ENCODE data around the gene LPCAT3. TPM values are rescaled to one million over a fixed set of nuclear protein-coding genes. Genes with fewer than 3 reads are reported as not detected.
A peak's percentile ranks its signal among the peaks of the same experiment; 100 is the strongest.

Gene LPCAT3
- total RNA-seq, 1 experiment from 2014 or later = 56.6 TPM

DNA sequence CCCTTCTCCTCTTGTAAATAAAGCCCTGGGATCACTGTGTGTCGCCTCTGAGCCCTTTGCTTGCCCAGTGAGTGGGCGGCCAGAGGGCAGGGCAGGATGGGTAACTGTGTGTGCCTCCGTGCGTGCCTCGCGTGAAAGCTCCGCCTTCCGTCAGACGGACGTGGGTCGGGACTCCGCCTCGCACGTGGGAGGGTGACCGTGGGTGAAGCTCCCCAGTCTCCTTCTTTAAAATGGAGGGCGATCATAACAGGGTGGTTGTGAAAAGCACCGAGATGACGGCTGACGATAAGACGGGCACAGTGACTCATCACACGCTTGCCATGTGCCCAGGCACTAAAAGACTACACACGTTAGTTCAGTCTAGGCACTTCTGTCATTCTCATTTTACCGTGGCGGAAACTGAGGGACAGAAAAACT lies 57.0 kb downstream of the LPCAT3 start:
- peak; percentile 67 for DNase-seq (ENCODE audit: low spot score)
- Histone ChIP-seq H3K27me3 (replicated peaks; ENCODE audit: insufficient read depth, low read depth, low read length, poor library complexity) (no peaks in the 10 kb centered on the region), H3K4me1 (ENCODE audit: insufficient read depth, low read length, poor library complexity, severe bottlenecking) (peaks cover 40% of the 10 kb centered on the region), H3K27ac (ENCODE audit: low read depth, low read length, poor library complexity, severe bottlenecking) (peak overlapping the region; percentile 96), H3K4me3 (ENCODE audit: low read depth, low read length, poor library complexity, severe bottlenecking) (peak overlapping the region; percentile 35), H3K36me3 (ENCODE audit: insufficient read depth, low read length, poor library complexity, severe bottlenecking) (peaks cover 19% of the 10 kb centered on the region), H3K9me3 (ENCODE audit: low read depth, low read length, poor library complexity, severe bottlenecking) (no peaks in the 10 kb centered on the region)
- intact Hi-C loops (cut with micrococcal nuclease; ENCODE audit: unreplicated experiment) = loop anchor here (10.0 kb wide), 1 partner anchor 196 kb away; the partner anchor contains the start of gene PTMS
- BruUV-seq (replicated peaks) = no TSS peak
- CTCF ChIA-PET = interaction anchor here (0.5 to 1.2 kb wide), 4 partner anchors 10 to 427 kb away, joined by 3 to 4 read pairs (median 3); partner anchors contain the start of genes C12orf57, GAPDH, PTPN6 and RNU7-1
- POLR2A ChIA-PET (ENCODE audit: low non-redundant PET) = interaction anchor here (2.5 kb wide), 1 partner anchor 17 kb away, joined by 19 read pairs; the partner anchor contains the start of genes C12orf57 and RNU7-1
- no peak for TF ChIP-seq CTCF (conservative IDR thresholded peaks at IDR 0.05; ENCODE audit: low read depth, low read length)
- TF ChIP-seq EZH2 (IDR thresholded peaks at IDR 0.05; ENCODE audit: borderline replicate concordance, low read depth, low read length, poor library complexity, severe bottlenecking) = no peak

DNA sequence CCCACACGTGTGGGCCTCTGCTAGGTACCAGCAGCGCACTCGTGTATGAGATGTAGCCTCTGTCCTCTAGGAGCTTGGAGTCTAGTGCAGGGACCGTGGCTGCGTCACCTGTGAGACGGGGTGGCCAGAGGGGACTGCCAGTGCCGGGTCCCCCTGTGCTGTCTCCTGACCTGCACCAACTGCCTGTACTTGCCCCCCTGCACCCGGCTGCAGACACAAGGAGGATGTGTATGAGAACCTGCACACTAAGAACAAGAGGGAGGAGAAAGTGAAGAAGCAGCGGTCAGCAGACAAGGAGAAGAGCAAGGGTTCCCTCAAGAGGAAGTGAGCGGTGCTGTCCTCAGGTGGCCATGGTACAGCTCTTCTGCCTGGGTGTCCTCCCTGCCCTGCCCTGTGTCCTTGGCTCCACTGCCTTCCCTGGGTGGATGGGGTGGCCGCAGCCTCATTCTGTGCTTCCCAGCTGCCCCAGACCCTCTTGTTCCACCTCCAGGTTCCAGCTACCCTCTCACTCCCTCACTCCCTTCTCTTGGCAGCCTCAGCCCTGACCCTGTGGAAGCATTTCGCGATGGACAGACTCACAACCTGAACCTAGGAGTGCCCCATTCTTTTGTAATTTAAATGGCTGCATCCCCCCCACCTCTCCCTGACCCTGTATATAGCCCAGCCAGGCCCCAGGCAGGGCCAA lies 57.5 kb downstream of the LPCAT3 start:
- H3K9me3 ChIP-seq (ENCODE audit: low read depth, low read length, poor library complexity, severe bottlenecking) = no peaks in the 10 kb centered on the region
- H3K36me3 ChIP-seq (ENCODE audit: insufficient read depth, low read length, poor library complexity, severe bottlenecking) = peaks cover 13% of the 10 kb centered on the region
- no peak for DNase-seq (ENCODE audit: low spot score)
- no peaks in the 10 kb centered on the region for H3K27me3 ChIP-seq (replicated peaks; ENCODE audit: insufficient read depth, low read depth, low read length, poor library complexity)
- peak overlapping the region; percentile 35 for H3K4me3 ChIP-seq (ENCODE audit: low read depth, low read length, poor library complexity, severe bottlenecking)
- BruUV-seq (replicated peaks) = no TSS peak
- ChIA-PET CTCF (interaction anchor here (1.1 kb wide), 1 partner anchor 17 kb away, joined by 3 read pairs; the partner anchor contains the start of genes C12orf57 and RNU7-1), POLR2A (ENCODE audit: low non-redundant PET) (interaction anchor here (0.6 to 2.5 kb wide), 2 partner anchors 17 to 1876 kb away, joined by 3 to 19 read pairs; partner anchors contain the start of genes C12orf57 and RNU7-1)
- intact Hi-C loops (cut with micrococcal nuclease; ENCODE audit: unreplicated experiment) = loop anchor here (10.0 kb wide), 1 partner anchor 196 kb away; the partner anchor contains the start of gene PTMS
- peaks cover 38% of the 10 kb centered on the region for H3K4me1 ChIP-seq (ENCODE audit: insufficient read depth, low read length, poor library complexity, severe bottlenecking)
- TF ChIP-seq CTCF (conservative IDR thresholded peaks at IDR 0.05; ENCODE audit: low read depth, low read length) = no peak
- TF ChIP-seq EZH2 (IDR thresholded peaks at IDR 0.05; ENCODE audit: borderline replicate concordance, low read depth, low read length, poor library complexity, severe bottlenecking) = no peak
- H3K27ac ChIP-seq (ENCODE audit: low read depth, low read length, poor library complexity, severe bottlenecking) = peak overlapping the region; percentile 96

GRCh38 chr12:6959805-6960592 lies 58.3 kb downstream of the LPCAT3 start:
- peaks cover 38% of the 10 kb centered on the region for H3K4me1 ChIP-seq (ENCODE audit: insufficient read depth, low read length, poor library complexity, severe bottlenecking)
- H3K9me3 ChIP-seq (ENCODE audit: low read depth, low read length, poor library complexity, severe bottlenecking) = no peaks in the 10 kb centered on the region
- H3K36me3 ChIP-seq (ENCODE audit: insufficient read depth, low read length, poor library complexity, severe bottlenecking) = peaks cover 6% of the 10 kb centered on the region
- POLR2A ChIA-PET (ENCODE audit: low non-redundant PET) = interaction anchor here (0.6 to 2.5 kb wide), 3 partner anchors 13 to 1877 kb away, joined by 3 to 19 read pairs (median 3); partner anchors contain the start of genes C12orf57 and RNU7-1
- intact Hi-C loops (cut with micrococcal nuclease; ENCODE audit: unreplicated experiment) = loop anchor here (10.0 kb wide), 1 partner anchor 195 kb away; the partner anchor contains the start of gene PTMS
- no peaks in the 10 kb centered on the region for H3K27me3 ChIP-seq (replicated peaks; ENCODE audit: insufficient read depth, low read depth, low read length, poor library complexity)
- no peak for TF ChIP-seq EZH2 (IDR thresholded peaks at IDR 0.05; ENCODE audit: borderline replicate concordance, low read depth, low read length, poor library complexity, severe bottlenecking)
- TF ChIP-seq CTCF (conservative IDR thresholded peaks at IDR 0.05; ENCODE audit: low read depth, low read length) = no peak
- no TSS peak for BruUV-seq (replicated peaks)
- peak overlapping the region; percentile 96 for H3K27ac ChIP-seq (ENCODE audit: low read depth, low read length, poor library complexity, severe bottlenecking)
- CTCF ChIA-PET = no interaction called here
- H3K4me3 ChIP-seq (ENCODE audit: low read depth, low read length, poor library complexity, severe bottlenecking) = no peak overlapping the region
- no peak for DNase-seq (ENCODE audit: low spot score)
